Activated CD4-positive, alpha-beta T cell treated with anti-CD3 and anti-CD28 coated beads, Interleukin-10, Interleukin-2, amounts not matched to agents 100 ng/mL and 50 ng/mL, durations not matched to agents 16 hours and 8 hours (primary cell): ENCODE measurements around the gene ACSM6.
"Not testable (repeated sequence)": the region's sequence is repeated elsewhere in the genome, so short reads cannot be mapped to it uniquely, and the experiment has no call there.

Experiments used
- DNase-seq: peaks from one replicate; pipeline ENCODE4 v3.0.0-alpha.2; 2020

ACSM6 gene

GRCh38 chr10:95220539-95220938 is 26.5 kb downstream of the ACSM6 start:
- DNase-seq: no peak

- DNase-seq: no peak
Measured at GRCh38 chr10:95221124-95221523, 27.1 kb downstream of the ACSM6 start.

DNA sequence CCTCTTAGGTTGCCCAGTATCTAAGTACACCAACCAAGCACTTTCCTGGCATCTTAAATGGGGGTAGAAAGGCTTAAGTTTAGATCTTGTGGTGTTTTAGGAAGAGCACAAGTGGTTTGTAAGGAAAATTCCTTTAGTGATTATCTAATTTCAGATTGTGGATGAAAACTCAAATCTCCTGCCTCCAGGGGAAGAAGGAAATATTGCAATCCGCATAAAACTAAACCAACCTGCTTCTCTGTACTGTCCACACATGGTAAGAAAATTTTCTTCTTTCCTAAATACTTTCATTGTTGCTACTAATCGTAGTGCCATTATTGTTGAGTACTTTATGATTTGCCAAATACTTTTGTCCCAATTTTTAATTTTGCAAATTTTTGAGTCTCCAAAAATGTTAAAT is 31.1 kb downstream of the ACSM6 start:
- DNase-seq: no peak

- not testable (repeated sequence) for DNase-seq
Measured at GRCh38 chr10:95228934-95229723, 35.1 kb downstream of the ACSM6 start.

- no peak for DNase-seq
Measured at GRCh38 chr10:95229724-95230627, 35.9 kb downstream of the ACSM6 start.

DNA sequence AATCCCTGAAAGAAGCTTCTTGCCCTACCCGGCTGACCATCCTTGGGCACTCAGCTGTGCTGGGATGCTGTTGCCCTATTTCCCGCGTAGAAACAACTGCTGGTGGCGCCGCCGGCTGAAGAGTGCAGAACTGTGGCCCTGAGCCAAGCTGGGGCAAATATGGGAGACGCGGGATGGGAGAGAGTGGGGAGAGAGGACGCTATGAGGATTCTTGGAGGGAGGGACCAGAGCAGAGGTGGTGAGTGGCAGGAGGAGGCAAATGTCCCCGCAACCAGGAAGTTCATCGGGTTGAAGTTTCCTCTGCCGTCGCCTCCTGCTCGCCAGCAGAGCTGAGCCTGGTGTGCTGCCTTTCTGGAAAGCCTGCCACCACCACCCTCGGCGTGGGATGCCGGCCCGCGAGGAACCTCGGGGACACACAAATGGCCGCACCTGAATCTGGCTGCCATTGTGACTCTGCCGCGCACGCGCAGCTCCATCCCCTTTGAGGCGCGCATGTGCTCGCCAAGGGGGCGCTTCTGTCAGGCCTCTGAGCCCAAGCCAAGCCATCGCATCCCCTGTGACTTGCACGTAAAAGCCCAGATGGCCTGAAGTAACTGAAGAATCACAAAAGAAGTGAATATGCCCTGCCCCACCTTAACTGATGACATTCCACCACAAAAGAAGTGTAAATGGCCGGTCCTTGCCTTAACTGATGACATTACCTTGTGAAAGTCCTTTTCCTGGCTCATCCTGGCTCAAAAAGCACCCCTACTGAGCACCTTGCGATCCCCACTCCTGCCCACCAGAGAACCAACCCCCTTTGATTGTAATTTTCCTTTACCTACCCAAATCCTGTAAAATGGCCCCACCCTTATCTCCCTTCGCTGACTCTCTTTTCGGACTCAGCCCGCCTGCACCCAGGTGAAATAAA is 36.9 kb downstream of the ACSM6 start:
- DNase-seq: peak; percentile 21

- DNase-seq: no peak
Measured at GRCh38 chr10:95233377-95234034, 39.5 kb downstream of the ACSM6 start.

DNA sequence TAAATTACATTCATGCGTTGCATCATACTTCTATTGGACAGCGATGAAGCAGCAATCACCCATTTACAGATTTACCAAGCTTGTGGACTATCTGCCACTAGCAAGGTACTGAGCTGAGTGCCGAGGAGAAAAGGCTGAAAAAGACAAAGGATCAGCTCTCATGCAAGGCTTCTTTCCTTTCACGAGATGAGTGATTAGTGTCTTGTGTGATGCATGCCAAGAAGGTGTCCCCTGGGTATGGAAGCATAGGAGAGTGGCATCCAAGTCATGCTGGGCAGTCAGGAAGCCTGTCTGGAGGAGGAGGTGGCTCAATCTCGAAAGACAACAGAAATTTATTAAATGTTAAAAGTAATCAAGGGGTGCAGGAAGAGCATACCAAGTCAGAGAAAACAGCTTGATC is 40.9 kb downstream of the ACSM6 start:
- no peak for DNase-seq

- no peak for DNase-seq
Measured at GRCh38 chr10:95235676-95236067, 41.6 kb downstream of the ACSM6 start.

DNA sequence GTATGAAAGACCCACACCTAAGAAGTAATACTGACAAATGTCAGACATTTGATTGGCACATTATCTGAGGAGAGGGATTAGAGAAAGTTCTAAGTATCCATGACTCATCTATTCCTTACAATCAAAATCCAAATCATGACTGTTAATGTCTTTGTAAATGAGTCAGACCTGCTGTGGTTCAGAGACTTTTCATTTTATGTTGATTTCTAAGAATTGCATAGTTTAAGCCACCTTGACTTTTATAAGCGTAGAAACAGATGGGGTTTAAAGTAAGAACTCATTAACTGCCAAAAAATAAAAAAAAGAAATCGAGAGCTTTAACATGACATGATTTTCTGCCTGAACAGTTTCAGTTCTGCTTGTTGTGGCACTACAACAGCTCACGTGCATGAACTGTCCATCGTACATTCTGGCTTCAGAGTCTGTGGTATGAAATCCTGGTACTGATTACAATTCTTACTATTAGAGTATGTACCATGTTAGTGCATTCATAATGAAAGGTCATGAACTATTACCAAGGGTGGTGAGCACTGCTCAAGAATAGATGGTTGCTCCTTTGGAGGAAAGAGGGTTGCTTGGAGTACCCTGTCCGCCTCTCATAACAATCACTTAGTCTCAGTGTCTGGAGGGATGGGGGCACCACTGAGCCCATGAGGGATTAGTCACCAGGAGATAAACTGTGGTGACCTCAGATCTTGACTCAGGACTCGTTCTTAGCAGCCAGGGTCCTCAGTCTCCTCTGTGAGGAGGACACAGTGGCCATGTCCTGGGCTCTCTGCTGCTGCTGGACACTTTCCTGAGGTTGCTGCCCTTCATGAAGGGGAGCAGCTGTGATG is 42.2 kb downstream of the ACSM6 start:
- DNase-seq: peak; percentile 77

DNA sequence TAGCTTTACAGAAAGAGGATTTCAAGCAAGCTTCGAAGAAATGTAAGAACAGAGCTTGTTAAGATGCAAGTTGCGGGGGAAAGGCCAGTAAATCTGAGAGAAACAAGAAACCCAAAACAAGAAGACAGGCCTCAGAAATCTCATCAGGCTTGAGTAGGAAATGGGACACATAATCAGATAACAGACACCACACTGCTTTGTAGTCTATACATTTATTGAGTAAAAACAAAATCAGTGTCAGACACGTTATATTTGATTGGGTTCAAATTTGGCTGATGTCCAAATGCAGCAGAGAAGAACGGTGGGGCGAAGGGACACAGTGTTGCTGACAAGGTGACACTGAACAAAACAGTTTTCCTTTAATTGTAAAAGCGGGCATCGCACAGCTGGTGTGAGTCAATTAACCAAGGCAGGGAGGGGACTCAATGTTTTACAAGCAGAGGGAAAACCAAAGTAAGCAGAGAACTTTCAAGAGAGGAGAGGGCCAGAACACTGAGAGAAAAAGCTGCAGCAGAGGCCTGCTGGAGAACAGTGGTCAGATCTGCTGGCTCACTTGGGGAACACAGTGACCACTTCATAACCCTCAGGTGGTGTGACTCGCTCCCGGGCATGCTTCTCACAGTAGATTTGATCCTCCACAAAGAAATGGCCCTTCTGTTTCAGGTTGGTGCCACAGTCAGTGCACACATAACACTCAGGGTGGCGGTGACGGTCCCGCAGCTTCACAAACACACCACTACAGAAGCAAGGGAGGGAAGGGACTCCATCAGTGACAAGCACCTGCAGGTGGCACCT is 43.5 kb downstream of the ACSM6 start:
- peak; percentile 19 for DNase-seq

- DNase-seq: not testable (repeated sequence)
Measured at GRCh38 chr10:95240096-95240495, 46.1 kb downstream of the ACSM6 start.

DNA sequence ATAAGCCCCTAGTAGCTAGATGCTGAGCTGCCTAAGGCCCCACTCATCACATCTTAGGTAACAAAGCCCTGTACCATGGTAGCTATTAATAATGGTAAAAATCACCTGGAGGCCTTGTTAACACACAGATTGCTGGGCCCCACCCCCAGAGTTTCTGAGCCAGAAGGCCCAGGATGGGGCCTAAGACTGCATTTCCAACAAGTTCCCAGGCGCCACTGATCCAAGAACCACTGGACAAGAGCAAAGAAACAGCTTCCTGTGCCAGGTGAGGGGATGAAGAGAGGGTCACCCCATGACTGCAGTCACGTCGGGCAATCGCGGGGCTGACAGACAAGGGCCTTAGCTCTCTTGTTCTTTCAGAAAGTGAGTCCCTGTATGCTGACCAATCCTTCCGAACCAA is 46.8 kb downstream of the ACSM6 start:
- DNase-seq: no peak

- DNase-seq: no peak
Measured at GRCh38 chr10:95241533-95241932, 47.5 kb downstream of the ACSM6 start.

- DNase-seq: peak; percentile 55
Measured at GRCh38 chr10:95242581-95243317, 48.7 kb downstream of the ACSM6 start.

- no peak for DNase-seq
Measured at GRCh38 chr10:95243318-95243617, 49.2 kb downstream of the ACSM6 start.

DNA sequence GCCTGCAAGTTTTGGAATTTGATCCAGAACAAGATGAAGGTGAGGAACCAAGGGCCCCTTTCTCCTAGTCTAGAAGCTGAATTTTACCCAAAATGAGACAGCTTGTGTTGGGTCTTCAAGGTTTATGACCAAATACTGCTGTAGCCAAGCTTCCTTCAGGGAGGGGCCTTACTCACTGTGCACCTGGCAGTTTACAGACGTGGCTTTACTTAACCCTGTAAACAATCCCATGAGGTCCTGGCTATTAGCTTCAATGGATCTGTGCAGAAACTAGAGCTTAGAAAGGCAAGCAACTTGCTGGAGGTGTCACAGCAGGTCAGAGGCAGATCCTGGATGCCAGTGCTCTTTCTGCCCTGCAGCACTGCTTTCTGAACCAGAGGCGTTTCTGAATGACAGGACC is 50.1 kb downstream of the ACSM6 start:
- DNase-seq: no peak

DNA sequence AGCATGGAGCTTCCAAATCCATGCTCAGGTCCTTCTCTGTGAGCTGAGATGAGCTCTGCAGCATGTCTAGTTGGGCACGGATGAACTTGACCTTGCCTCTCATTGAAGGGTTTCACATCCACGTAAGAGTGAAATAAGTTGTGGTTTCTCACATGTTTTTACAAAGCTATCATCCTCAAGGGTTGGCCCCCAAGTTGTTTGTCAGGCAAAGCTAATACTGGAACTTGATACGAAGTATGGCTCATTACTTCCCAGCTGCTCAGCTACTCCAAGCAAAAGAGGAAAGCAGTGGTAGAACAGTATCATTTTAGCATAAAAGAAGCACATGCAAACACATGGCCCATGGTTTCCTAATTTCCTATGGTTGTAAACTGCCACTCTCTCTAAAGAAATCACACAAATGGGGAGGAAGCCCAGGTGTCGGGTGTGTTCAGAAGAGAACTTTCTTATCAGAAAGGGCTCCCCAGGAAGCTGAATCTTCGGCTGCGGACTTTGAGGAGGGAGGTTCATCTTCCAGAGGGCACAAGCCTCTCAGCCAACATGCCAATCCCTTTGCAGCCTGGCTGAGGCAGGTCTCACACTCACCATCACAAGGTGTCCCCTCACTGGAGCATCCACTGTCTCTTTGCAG is 51.5 kb downstream of the ACSM6 start:
- peak; percentile 78 for DNase-seq

DNA sequence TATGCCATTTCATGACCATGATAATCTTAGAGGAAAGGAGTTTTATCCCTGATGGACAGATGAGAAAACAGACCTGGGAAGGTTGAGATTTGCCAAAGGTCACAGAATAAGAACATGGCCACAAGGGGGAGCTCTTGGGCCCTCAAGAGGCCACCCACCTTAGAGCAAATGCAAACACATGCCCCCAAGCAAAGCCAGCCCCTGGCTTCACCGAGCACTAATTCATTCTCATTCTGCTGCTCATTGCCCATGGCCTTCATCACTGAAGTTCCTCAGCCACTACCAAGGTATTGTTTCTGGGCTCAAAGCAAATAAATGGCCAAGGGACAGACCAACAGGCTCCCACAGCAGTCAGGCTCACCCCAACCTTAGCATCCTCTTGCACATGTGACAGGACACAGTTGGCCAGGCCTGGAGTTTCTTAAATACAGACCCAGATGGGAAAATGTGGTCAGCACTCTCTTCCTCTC is 52.6 kb downstream of the ACSM6 start:
- DNase-seq: peak; percentile 70
